GM12872 (cell line): Measurements from ENCODE around the gene SLC36A3.

Source experiments
- CTCF ChIP-seq: IDR thresholded peaks from 3 replicates; pipeline ENCODE4 v1.5.1; 2011; ENCODE audit warnings: low read depth, mild to moderate bottlenecking, low read length, moderate library complexity; ENCODE audit not compliant: insufficient read depth

Gene SLC36A3

GRCh38 chr5:151251621-151252020, 51.9 kb downstream of the SLC36A3 start:
- TF ChIP-seq CTCF, result no peak

- no peak for TF ChIP-seq CTCF
Measured at GRCh38 chr5:151251001-151251551, 52.5 kb downstream of the SLC36A3 start.

GRCh38 chr5:151250346-151251000, 53.1 kb downstream of the SLC36A3 start:
- no peak for TF ChIP-seq CTCF

GRCh38 chr5:151249281-151249680, 54.3 kb downstream of the SLC36A3 start:
- TF ChIP-seq CTCF, result no peak

- TF ChIP-seq CTCF, result no peak
Measured at GRCh38 chr5:151248651-151249050, 54.9 kb downstream of the SLC36A3 start.

- TF ChIP-seq CTCF, result no peak
Measured at GRCh38 chr5:151245680-151246219, 57.8 kb downstream of the SLC36A3 start.

- TF ChIP-seq CTCF, result no peak
Measured at GRCh38 chr5:151244206-151244605, 59.4 kb downstream of the SLC36A3 start.
